Hepatocyte (in vitro differentiated cells): ENCODE measurements around the gene TSACC. TPM values are rescaled to one million over a fixed set of nuclear protein-coding genes. Genes with fewer than 3 reads are reported as not detected.

ENCODE experiments used
- polyA plus RNA-seq: library from polyadenylated mRNA; unstranded; fragments of >200 nt; fragmentation: Nextera tagmentation; extraction: Ambion mirVana; gene quantifications from 2 replicates; pipeline ENCODE4 v1.2.1, GENCODE V29; 2016
- total RNA-seq: library from RNA; depleted of rRNA; stranded (reverse); fragments of >200 nt; gene quantifications from 2 replicates; pipeline ENCODE4 v1.2.3, GENCODE V29; 2014

The TSACC gene
- total and polyA plus RNA-seq, 2 experiments from 2014 or later = 1.5 TPM; not detected in 1

Other genes starting within 250 kb of the TSACC start
- 161 and 208 TPM in 2 replicates for gene LMNA, start 223.8 kb upstream of the TSACC start, total RNA-seq
- 345 and 402 TPM in 2 replicates for gene LMNA, start 223.8 kb upstream of the TSACC start, polyA plus RNA-seq
- gene SEMA4A, start 184.9 kb upstream of the TSACC start, total RNA-seq = 1.4 and 2.1 TPM in 2 replicates
- gene SEMA4A, start 184.9 kb upstream of the TSACC start, polyA plus RNA-seq = 1.3 and 2.6 TPM in 2 replicates
- gene SLC25A44, start 144.4 kb upstream of the TSACC start, total RNA-seq = 16.9 TPM in 2 replicates
- 18.1 and 19.3 TPM in 2 replicates for gene SLC25A44, start 144.4 kb upstream of the TSACC start, polyA plus RNA-seq
- gene PMF1, start 125.5 kb upstream of the TSACC start, total RNA-seq = 60.7 and 81.4 TPM in 2 replicates
- gene PMF1, start 125.5 kb upstream of the TSACC start, polyA plus RNA-seq = 77.1 and 96.9 TPM in 2 replicates
- 0.17 and 0.60 TPM in 2 replicates for gene BGLAP, start 96.3 kb upstream of the TSACC start, total RNA-seq
- 0.64 and 3.3 TPM in 2 replicates for gene BGLAP, start 96.3 kb upstream of the TSACC start, polyA plus RNA-seq
- 3.3 and 4.5 TPM in 2 replicates for gene PAQR6, start 90.5 kb upstream of the TSACC start, total RNA-seq
- 12.0 and 14.8 TPM in 2 replicates for gene PAQR6, start 90.5 kb upstream of the TSACC start, polyA plus RNA-seq
- 64.3 and 65.9 TPM in 2 replicates for gene SMG5, start 55.7 kb upstream of the TSACC start, total RNA-seq
- 54.9 and 63.8 TPM in 2 replicates for gene SMG5, start 55.7 kb upstream of the TSACC start, polyA plus RNA-seq
- 3.3 and 3.4 TPM in 2 replicates for gene TMEM79, start 54.2 kb upstream of the TSACC start, total RNA-seq
- gene TMEM79, start 54.2 kb upstream of the TSACC start, polyA plus RNA-seq = 8.5 and 15.7 TPM in 2 replicates
- 158 and 186 TPM in 2 replicates for gene GLMP, start 42.8 kb upstream of the TSACC start, total RNA-seq
- 169 and 206 TPM in 2 replicates for gene GLMP, start 42.8 kb upstream of the TSACC start, polyA plus RNA-seq
- gene VHLL, start 39.2 kb upstream of the TSACC start, total RNA-seq = not detected in 2 replicates
- not detected in 2 replicates for gene VHLL, start 39.2 kb upstream of the TSACC start, polyA plus RNA-seq
- gene CCT3, start 234 bp upstream of the TSACC start, total RNA-seq = 224 and 251 TPM in 2 replicates
- gene CCT3, start 234 bp upstream of the TSACC start, polyA plus RNA-seq = 166 and 212 TPM in 2 replicates
- gene RHBG, start 30.7 kb downstream of the TSACC start, total RNA-seq = 3.3 and 6.3 TPM in 2 replicates
- gene RHBG, start 30.7 kb downstream of the TSACC start, polyA plus RNA-seq = 10.8 and 11.9 TPM in 2 replicates
- gene MEF2D, start 162.2 kb downstream of the TSACC start, total RNA-seq = 9.6 and 20.1 TPM in 2 replicates
- 25.1 and 30.8 TPM in 2 replicates for gene MEF2D, start 162.2 kb downstream of the TSACC start, polyA plus RNA-seq
- 4.2 and 5.2 TPM in 2 replicates for gene IQGAP3, start 234.0 kb downstream of the TSACC start, total RNA-seq
- gene IQGAP3, start 234.0 kb downstream of the TSACC start, polyA plus RNA-seq = 3.1 and 5.7 TPM in 2 replicates
- not detected in 2 replicates for gene TTC24, start 241.2 kb downstream of the TSACC start, total RNA-seq
- gene TTC24, start 241.2 kb downstream of the TSACC start, polyA plus RNA-seq = not detected in 2 replicates